Esophagus muscularis mucosa (tissue), 4 donors: Measurements from ENCODE around the gene TEX38. TPM values are rescaled to one million over a fixed set of nuclear protein-coding genes. Genes with fewer than 3 reads are reported as not detected.

ENCODE experiments used
- DNase-seq: peaks from one replicate; pipeline ENCODE4 v3.0.0-alpha.2; 2017; ENCODE audit errors: extremely low spot score
- H3K27ac ChIP-seq, 4 donors: fragments of 200-600 bp; sonication (generic); replicated peaks in 1 of 4; 1 replicate in 3 of 4; 2 replicates in 1 of 4; pipeline ENCODE4 v1.5.1; 2016 to 2019; ENCODE audit warnings: mild to moderate bottlenecking in 1 of 4
- H3K27me3 ChIP-seq, 4 donors: fragments of 200-600 bp; sonication (generic); one replicate each; pipeline versions ENCODE4 v1.5.1 to v1.6.0; 2016 to 2019
- H3K36me3 ChIP-seq, 4 donors: fragments of 200-600 bp; sonication (generic); one replicate each; pipeline ENCODE4 v1.5.1; 2016 to 2019
- H3K4me1 ChIP-seq, 4 donors: fragments of 200-600 bp; sonication (generic); one replicate each; pipeline ENCODE4 v1.5.1; 2016 to 2019
- H3K4me3 ChIP-seq, 4 donors: fragments of 200-600 bp; sonication (generic); 1 replicate in 2 of 4; 2 replicates in 2 of 4; pipeline ENCODE4 v1.5.1; 2016 to 2019; ENCODE audit warnings: mild to moderate bottlenecking in 4 of 4, moderate library complexity in 1 of 4
- H3K9me3 ChIP-seq, 4 donors: fragments of 200-600 bp; sonication (generic); 1 replicate in 3 of 4; 2 replicates in 1 of 4; pipeline ENCODE4 v1.5.1; 2016 to 2019
- EP300 ChIP-seq: sonication (generic); formaldehyde crosslinking; IDR thresholded peaks from one replicate; pipeline ENCODE4 v1.6.1; 2017; ENCODE audit warnings: antibody characterized with exemption
- POLR2A ChIP-seq: fragments of 450-650 bp; IDR thresholded peaks from one replicate; pipeline ENCODE4 v1.6.1; 2017; ENCODE audit warnings: antibody characterized with exemption, moderate library complexity, mild to moderate bottlenecking, low read depth
- POLR2AphosphoS5 ChIP-seq, 2 donors: sonication (generic); formaldehyde crosslinking; IDR thresholded peaks; one replicate each; pipeline ENCODE4 v1.6.1; 2017; ENCODE audit warnings: antibody characterized with exemption in 2 of 2
- WGBS: methylation state at CpG from one replicate; pipeline ENCODE4 v1.1.5; 2018; 5-methylcytosine and 5-hydroxymethylcytosine counted together
- intact Hi-C: fragments of 100-400 bp; cut with DNase I; formaldehyde crosslinking; loops from one replicate; pipeline ENCODE4 v1.15.1; 2023
- total RNA-seq, 4 donors: library from RNA; depleted of rRNA; stranded (reverse); fragments of >200 nt; gene quantifications; one replicate each; pipeline versions ENCODE4 v1.1.0 to v1.2.1, GENCODE V29; 2016
- TF ChIP-seq, protein P1 (sequence below), 3 experiments: fragments of 200-600 bp in 2 of 3; fragments of 450-650 bp in 1 of 3; sonication (generic) in 2 of 3; IDR thresholded peaks; one replicate each; pipeline ENCODE4 v1.5.1; 2017 to 2019; ENCODE audit warnings: antibody characterized with exemption in 3 of 3, mild to moderate bottlenecking in 2 of 3, moderate library complexity in 1 of 3

Gene TEX38
- total RNA-seq, 4 donors from 2014 or later, result not detected

- intact Hi-C loops, result no loop called here
- H3K27ac ChIP-seq, result peak overlapping the region in 3 of 4 donors; percentile 77 to 82 (median 81)
- no peak for DNase-seq
- no peaks in the 10 kb centered on the region for H3K9me3 ChIP-seq
- TF ChIP-seq, protein P1, sequence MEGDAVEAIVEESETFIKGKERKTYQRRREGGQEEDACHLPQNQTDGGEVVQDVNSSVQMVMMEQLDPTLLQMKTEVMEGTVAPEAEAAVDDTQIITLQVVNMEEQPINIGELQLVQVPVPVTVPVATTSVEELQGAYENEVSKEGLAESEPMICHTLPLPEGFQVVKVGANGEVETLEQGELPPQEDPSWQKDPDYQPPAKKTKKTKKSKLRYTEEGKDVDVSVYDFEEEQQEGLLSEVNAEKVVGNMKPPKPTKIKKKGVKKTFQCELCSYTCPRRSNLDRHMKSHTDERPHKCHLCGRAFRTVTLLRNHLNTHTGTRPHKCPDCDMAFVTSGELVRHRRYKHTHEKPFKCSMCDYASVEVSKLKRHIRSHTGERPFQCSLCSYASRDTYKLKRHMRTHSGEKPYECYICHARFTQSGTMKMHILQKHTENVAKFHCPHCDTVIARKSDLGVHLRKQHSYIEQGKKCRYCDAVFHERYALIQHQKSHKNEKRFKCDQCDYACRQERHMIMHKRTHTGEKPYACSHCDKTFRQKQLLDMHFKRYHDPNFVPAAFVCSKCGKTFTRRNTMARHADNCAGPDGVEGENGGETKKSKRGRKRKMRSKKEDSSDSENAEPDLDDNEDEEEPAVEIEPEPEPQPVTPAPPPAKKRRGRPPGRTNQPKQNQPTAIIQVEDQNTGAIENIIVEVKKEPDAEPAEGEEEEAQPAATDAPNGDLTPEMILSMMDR (IDR thresholded peaks at IDR 0.05), result no peak
- TF ChIP-seq EP300 (no peak), POLR2AphosphoS5 (IDR thresholded peaks at IDR 0.05) (no peak), POLR2A (no peak)
- peaks cover 13 to 47% (median 20%) of the 10 kb centered on the region in 4 donors for H3K36me3 ChIP-seq
- H3K27me3 ChIP-seq, result no peaks in the 10 kb centered on the region
- peaks cover 25 to 62% (median 51%) of the 10 kb centered on the region in 4 donors for H3K4me1 ChIP-seq
- 88% methylated on average over 1 of the region's 1 CpG for WGBS
- no peak overlapping the region for H3K4me3 ChIP-seq
Observed at GRCh38 chr1:46639547-46639946, 32.1 kb upstream of the TEX38 start.

GRCh38 chr1:46642115-46642680 lies 29.5 kb upstream of the TEX38 start:
- H3K4me3 ChIP-seq, result no peak overlapping the region
- H3K27me3 ChIP-seq, result no peaks in the 10 kb centered on the region
- peak overlapping the region in 3 of 4 donors; percentile 44 to 82 (median 59) for H3K27ac ChIP-seq
- no peaks in the 10 kb centered on the region for H3K9me3 ChIP-seq
- H3K36me3 ChIP-seq, result peaks cover 0 to 37% (median 5%) of the 10 kb centered on the region in 4 donors
- intact Hi-C loops, result no loop called here
- TF ChIP-seq POLR2A, result no peak
- TF ChIP-seq, protein P1 (IDR thresholded peaks at IDR 0.05), result no peak
- TF ChIP-seq EP300, result no peak
- TF ChIP-seq POLR2AphosphoS5 (IDR thresholded peaks at IDR 0.05), result no peak
- peaks cover 18 to 63% (median 53%) of the 10 kb centered on the region in 4 donors for H3K4me1 ChIP-seq
- DNase-seq, result no peak

- H3K9me3 ChIP-seq, result no peaks in the 10 kb centered on the region
- H3K27me3 ChIP-seq, result no peaks in the 10 kb centered on the region
- H3K27ac ChIP-seq, result peak overlapping the region; percentile 34 to 82 (median 52)
- H3K4me1 ChIP-seq, result peaks cover 18 to 52% (median 42%) of the 10 kb centered on the region in 4 donors
- intact Hi-C loops, result no loop called here
- no peak overlapping the region for H3K4me3 ChIP-seq
- H3K36me3 ChIP-seq, result peaks cover 0 to 47% (median 11%) of the 10 kb centered on the region in 4 donors
- DNase-seq, result no peak
- TF ChIP-seq POLR2A (no peak), POLR2AphosphoS5 (IDR thresholded peaks at IDR 0.05) (peak in 1 of 2 donors; percentile 25), EP300 (no peak)
- TF ChIP-seq, protein P1 (IDR thresholded peaks at IDR 0.05), result no peak
Observed at GRCh38 chr1:46643368-46643775, 28.3 kb upstream of the TEX38 start.

- DNase-seq, result no peak
- WGBS, result 85% methylated on average over 4 of the region's 4 CpGs
- peaks cover 13 to 49% (median 33%) of the 10 kb centered on the region in 4 donors for H3K36me3 ChIP-seq
- intact Hi-C loops, result no loop called here
- H3K4me3 ChIP-seq, result no peak overlapping the region
- TF ChIP-seq POLR2AphosphoS5 (IDR thresholded peaks at IDR 0.05), result no peak
- TF ChIP-seq, protein P1 (IDR thresholded peaks at IDR 0.05), result no peak
- no peak for TF ChIP-seq EP300
- TF ChIP-seq POLR2A, result no peak
- H3K9me3 ChIP-seq, result peaks cover 0 to 6% (median 0%) of the 10 kb centered on the region in 4 donors
- no peaks in the 10 kb centered on the region for H3K27me3 ChIP-seq
- peaks cover 13 to 41% (median 35%) of the 10 kb centered on the region in 4 donors for H3K4me1 ChIP-seq
- no peak overlapping the region for H3K27ac ChIP-seq
Observed at GRCh38 chr1:46645815-46646214, 25.8 kb upstream of the TEX38 start.
